Measurements from ENCODE around the gene CDC42BPB.

Gene CDC42BPB

DNA sequence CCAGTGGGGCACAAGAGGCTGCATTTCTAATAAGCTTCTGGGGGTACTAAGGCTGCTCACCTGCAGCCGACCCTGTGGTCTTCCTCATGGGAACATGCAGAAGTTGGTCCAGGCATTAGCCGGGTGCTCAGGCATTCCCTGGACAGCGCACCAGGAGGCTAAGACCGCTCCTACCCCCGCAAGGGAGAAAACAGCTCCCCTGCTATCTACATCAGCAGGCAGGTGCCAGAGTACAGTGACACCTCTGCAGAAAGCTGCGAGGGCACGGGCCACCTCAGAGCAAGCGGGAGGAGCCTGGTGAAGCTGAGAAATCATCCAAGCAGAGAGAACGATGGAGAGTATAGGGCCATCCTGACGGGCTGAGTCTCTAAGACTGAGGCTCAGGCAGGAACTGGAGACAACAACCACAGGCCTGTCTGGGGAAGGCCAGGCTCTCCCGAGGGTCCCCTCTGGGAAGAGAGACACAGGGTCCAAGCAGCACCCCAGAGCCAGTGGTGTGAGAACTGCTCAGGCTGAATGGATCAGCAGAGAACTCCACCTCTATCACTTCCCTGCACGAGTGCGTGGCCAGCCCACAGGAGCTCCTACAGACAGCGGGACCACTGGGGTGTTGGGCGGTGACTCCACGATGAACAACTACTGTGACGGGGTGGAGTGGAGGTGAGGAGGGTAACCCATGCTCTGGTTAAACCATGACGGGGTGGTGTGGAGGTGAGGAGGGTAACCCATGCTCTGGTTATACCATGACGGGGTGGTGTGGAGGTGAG, 72.8 kb downstream of the CDC42BPB start:
- no peak for DNase-seq

- DNase-seq, result no peak
Measured at GRCh38 chr14:102983496-102983895, 73.9 kb downstream of the CDC42BPB start.

GRCh38 chr14:102982852-102983470, 74.4 kb downstream of the CDC42BPB start:
- DNase-seq, result peak in 1 of 2 donors; percentile 22

DNA sequence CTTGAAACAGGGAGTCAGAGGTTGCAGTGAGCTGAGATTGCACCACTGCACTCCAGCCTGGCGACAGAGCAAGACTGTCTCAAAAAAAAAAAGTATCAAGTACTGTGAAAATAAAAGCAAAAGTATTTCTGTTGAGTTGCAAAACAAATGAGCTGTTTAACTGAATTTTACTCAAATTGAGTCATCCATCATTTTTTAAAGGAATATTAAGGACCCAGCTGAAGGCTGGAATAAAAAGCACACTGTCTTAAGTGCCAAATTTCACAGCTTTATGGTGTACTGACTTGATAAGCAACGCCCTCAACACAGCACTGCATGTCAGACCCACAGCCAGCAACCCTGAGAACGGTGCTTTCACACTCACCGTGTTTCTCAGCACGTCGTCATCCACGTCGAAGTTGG, 76.9 kb downstream of the CDC42BPB start:
- no peak for DNase-seq

DNA sequence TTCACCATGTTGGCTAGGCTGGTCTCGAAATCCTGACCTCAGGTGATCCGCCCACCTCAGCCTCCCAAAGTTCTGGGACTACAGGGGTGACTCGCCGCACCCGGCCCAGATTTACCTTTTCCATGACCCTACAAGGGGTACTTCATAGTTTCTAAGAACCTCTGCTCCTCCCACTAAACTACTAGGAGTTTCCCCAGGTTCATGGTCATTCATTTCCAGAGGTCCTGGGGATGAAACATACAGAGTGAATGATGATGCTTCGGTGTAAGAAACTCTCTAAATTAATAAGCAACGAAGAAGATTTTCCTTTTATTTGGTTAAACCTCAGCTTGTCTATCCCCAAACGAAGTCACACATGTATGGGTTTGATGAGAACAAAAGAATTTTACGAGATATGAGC, 77.9 kb downstream of the CDC42BPB start:
- DNase-seq, result no peak

GRCh38 chr14:102977475-102977874, 79.9 kb downstream of the CDC42BPB start:
- no peak for DNase-seq

GRCh38 chr14:102975662-102976061, 81.7 kb downstream of the CDC42BPB start:
- DNase-seq, result no peak

- no peak for DNase-seq
Measured at GRCh38 chr14:102973706-102974285, 83.6 kb downstream of the CDC42BPB start.

DNA sequence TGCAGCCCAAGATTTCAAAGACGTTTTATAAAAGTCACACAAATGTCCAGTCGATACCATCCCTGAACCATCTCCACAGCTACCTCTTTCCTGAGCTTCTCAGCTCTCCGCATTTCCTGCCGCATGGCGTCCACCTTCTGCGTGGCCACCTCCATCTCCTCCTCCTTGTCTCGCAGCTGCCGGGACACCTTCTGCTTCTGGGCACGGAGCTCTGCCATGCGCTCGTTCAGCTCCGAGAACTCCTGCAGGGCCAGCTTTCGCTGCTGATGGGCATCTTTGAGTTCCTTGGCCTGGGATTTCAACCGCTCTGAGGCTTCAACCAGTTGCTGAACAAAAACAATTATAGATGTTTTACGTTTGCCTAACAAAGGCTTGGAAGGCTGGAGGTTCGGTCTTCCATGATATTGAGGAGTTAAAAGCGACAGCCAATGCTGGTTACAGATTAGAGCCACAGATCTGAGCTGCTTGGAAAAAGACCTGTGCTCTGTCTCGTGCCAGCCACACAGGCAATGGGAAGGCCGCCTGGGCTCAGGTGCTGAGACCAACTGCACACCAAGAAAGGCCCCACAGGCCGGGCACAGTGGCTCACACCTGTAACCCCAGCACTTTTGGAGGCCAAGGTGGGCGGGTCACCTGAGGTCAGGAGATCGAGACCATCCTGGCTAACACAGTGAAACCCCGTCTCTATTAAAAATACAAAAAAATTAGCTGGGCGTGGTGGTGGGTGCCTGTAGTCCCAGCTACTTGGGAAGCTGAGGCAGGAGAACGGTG, 85.3 kb downstream of the CDC42BPB start:
- no peak for DNase-seq

DNA sequence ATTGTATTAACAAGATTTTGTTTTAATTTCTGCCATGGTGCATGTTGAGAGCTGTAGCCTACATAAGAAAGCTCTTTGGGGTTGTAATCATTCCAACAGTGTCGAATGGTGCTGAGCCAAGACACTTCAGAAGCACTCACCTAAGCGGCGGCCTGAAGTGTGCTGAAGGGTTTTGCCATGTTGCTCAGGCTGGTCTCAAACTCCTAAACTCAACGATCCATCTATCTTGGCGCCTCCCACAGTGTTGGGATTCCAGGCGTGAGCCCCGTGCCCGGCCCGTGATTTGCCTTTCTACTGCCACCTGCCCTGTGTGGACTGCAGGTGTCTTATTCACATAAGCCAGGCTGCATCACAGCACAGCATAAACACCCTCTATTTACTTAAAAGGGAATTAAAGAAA, 86.0 kb downstream of the CDC42BPB start:
- DNase-seq, result no peak

DNA sequence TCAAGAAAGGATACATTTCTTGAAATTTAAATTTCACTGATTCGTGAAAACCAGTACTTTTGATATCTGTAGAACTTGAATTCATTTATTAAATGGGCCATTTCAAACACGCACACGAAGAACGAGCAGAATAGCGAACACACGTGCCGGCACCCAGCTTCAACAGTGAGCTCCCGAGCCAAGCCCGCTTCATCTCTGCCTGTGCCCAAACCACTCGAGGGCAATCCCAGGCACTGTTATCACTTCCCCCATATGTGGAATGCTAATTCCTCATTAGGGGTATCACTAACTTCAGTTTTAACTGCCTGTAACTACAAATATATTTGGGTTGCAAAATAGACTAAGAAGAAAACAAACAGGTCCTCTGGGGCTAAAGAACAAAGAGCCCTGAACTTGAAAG, 86.9 kb downstream of the CDC42BPB start:
- DNase-seq, result no peak

- DNase-seq, result no peak
Measured at GRCh38 chr14:102969901-102970300, 87.4 kb downstream of the CDC42BPB start.

- no peak for DNase-seq
Measured at GRCh38 chr14:102969060-102969791, 88.1 kb downstream of the CDC42BPB start.

DNA sequence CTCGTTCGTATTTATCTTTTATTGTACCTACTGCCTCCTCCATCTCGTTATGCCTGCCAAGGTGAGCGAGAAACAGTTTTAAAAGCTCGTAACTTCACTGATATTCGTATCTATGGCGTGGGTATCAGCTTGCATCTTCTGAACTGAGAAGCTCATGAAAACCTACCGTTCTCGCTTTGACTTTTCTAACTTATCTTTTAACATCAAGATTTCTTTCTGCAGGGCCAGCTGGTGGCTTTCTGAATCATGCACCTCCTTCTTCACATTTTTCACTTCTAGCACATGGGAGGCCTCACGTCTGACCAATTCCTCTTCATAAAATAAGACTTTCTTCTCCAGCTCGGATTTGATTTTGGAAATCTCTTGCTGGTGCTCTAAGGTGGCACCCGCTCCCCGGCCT, 89.0 kb downstream of the CDC42BPB start:
- DNase-seq, result no peak

DNA sequence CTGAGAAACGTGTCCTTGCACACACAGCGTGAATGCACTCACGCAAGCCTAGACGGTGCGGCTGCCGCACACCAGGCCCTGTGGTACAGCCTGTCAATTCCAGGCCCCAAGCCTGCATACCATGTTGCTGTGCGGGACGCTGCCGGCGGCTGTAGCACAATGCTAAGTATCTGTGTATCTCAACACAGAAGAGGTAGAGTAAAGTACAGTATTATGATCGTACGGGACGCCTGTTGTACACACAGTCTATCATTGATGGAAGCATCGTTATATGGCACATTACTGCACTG, 89.9 kb downstream of the CDC42BPB start:
- DNase-seq, result no peak

- DNase-seq, result no peak
Measured at GRCh38 chr14:102966681-102967505, 90.5 kb downstream of the CDC42BPB start.

DNA sequence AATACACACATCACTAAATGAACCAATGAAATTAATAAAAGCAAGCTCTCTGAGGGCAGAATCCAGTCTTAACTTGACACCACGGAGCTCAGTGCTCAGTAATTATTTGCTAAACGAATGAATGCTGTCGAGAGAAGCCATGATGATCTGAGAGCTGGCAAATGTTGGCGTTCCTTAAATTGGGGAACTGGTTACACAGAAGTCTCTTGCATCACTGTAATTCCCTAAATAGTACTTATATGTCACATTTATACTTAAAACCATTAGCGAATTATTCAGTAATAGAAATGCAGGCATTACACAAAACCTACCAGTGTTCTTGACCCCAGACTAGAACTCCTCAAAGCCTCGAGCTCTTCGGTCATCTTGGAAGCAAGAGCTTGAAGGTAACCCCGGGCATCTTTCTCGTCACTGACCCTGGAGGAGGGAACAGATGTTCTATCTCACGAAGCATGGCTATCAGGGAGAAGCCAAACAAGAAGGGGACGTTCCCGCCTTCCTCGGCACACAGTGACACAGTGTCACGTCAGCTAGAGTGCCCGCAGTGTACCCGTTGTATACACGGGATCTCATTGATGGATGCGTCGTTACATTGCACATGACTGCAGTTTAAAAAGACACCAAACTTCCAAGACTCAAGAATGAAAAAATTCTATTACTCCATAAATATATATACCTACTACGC, 91.2 kb downstream of the CDC42BPB start:
- no peak for DNase-seq

- DNase-seq, result no peak
Measured at GRCh38 chr14:102965282-102965681, 92.1 kb downstream of the CDC42BPB start.

- DNase-seq, result no peak
Measured at GRCh38 chr14:102964152-102964730, 93.1 kb downstream of the CDC42BPB start.

- DNase-seq, result no peak
Measured at GRCh38 chr14:102962111-102962627, 95.2 kb downstream of the CDC42BPB start.

GRCh38 chr14:102958461-102958860, 98.9 kb downstream of the CDC42BPB start:
- DNase-seq, result no peak
